ENCODE measurements around the gene FOXC1.

FOXC1 gene

DNA sequence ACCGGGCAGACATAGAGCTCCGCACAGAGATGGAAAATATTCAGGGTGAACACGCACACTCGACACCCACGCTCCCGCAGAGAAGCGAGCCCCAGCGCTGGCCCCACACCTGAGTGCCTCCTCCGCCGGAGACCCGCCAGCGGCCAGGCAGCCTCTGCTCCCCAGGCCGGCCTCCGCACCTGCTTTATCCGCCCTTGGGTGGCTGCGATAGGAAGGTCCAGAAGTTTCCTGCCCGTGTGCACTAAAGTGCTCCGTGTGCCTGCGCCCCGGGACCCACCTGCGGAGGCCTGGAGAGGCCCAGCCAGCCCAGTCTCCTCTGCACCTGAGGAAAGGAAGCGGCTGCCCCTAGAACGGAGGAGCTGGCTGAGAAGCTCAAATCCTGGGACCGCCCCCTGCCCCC is 10.8 kb upstream of the FOXC1 start:
- TF ChIP-seq, protein P1, sequence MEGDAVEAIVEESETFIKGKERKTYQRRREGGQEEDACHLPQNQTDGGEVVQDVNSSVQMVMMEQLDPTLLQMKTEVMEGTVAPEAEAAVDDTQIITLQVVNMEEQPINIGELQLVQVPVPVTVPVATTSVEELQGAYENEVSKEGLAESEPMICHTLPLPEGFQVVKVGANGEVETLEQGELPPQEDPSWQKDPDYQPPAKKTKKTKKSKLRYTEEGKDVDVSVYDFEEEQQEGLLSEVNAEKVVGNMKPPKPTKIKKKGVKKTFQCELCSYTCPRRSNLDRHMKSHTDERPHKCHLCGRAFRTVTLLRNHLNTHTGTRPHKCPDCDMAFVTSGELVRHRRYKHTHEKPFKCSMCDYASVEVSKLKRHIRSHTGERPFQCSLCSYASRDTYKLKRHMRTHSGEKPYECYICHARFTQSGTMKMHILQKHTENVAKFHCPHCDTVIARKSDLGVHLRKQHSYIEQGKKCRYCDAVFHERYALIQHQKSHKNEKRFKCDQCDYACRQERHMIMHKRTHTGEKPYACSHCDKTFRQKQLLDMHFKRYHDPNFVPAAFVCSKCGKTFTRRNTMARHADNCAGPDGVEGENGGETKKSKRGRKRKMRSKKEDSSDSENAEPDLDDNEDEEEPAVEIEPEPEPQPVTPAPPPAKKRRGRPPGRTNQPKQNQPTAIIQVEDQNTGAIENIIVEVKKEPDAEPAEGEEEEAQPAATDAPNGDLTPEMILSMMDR (IDR thresholded peaks at IDR 0.05; ENCODE audit: low read depth, low read length, missing control alignments), result no peak
- no peak overlapping the region for H3K4me3 ChIP-seq (ENCODE audit: low read depth, low read length)
- DNase-seq (ENCODE audit: low read depth), result no peak

DNA sequence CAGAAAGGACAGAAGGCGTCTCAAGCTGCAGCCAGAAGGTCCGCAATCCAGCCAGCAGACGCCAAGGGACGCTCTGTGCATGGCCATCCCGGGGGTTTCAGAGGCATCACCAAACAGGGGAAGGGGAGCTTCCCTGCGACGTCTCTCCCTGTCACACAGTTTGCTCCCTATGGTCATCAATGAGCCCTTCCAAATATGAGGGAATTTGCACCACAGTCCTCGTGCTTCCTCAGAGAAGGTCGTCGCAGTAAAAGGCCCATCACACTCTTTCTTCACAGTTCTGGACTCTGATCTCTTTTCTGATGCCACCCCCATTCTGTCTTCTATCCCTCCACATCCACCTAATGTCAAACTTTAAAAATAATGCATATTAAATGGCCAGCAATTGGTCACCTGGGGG is 10.2 kb upstream of the FOXC1 start:
- DNase-seq (ENCODE audit: low read depth), result no peak
- TF ChIP-seq, protein P1 (IDR thresholded peaks at IDR 0.05; ENCODE audit: low read depth, low read length, missing control alignments), result no peak
- H3K4me3 ChIP-seq (ENCODE audit: low read depth, low read length), result no peak overlapping the region

DNA sequence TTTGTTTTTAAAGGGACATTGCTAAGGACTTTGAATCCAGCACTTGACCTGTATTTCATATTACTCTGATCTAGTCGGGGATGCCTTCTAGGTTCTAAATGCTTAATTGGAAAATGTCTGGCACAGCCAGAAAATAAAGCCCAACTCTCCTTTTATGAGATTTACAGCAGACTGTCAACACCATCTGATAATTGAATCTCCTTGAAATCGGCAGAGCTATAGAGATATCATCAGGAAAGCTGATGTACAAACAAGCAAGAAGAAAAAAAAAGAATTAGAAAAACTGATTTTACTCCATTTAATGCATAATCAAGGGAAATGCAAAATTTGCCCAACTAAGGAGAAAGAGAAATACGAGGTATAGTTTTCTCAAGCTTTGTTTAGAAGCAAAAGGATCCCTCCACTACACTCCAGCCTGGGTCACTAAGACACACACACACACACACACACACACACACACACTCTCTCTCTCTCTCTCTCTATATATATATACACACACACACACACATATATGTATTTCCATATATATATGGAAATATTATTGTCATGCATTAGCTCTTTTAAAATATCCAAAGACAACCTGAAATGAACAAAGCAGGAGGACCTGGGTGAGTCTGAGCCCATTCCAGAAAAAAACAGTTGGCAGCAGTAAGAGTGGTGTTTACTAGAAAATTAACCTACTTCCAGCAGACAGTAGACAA is 9.5 kb upstream of the FOXC1 start:
- H3K4me3 ChIP-seq (ENCODE audit: low read depth, low read length), result no peak overlapping the region
- DNase-seq (ENCODE audit: low read depth), result no peak
- TF ChIP-seq, protein P1 (IDR thresholded peaks at IDR 0.05; ENCODE audit: low read depth, low read length, missing control alignments), result no peak

DNA sequence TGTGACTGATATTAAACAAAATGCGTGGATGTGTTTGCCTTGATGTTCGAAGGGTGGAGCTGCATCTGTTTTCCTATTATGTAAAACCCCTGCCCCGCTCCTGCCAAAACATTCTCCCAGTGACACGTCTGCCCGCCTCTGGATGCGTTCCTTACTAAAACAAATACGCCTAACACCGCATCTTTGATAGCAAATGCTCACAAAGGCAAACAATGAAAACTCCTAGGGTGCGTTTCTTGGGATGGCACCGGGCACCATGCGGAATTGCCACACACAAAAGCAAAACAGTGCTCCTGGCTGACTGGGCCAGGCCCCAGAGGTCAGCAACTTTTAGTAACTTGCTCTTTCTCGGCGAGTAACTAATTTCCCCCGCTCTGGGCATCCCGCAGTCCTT is 9.0 kb upstream of the FOXC1 start:
- TF ChIP-seq, protein P1 (IDR thresholded peaks at IDR 0.05; ENCODE audit: low read depth, low read length, missing control alignments), result no peak
- no peak for DNase-seq (ENCODE audit: low read depth)
- H3K4me3 ChIP-seq (ENCODE audit: low read depth, low read length), result no peak overlapping the region

DNA sequence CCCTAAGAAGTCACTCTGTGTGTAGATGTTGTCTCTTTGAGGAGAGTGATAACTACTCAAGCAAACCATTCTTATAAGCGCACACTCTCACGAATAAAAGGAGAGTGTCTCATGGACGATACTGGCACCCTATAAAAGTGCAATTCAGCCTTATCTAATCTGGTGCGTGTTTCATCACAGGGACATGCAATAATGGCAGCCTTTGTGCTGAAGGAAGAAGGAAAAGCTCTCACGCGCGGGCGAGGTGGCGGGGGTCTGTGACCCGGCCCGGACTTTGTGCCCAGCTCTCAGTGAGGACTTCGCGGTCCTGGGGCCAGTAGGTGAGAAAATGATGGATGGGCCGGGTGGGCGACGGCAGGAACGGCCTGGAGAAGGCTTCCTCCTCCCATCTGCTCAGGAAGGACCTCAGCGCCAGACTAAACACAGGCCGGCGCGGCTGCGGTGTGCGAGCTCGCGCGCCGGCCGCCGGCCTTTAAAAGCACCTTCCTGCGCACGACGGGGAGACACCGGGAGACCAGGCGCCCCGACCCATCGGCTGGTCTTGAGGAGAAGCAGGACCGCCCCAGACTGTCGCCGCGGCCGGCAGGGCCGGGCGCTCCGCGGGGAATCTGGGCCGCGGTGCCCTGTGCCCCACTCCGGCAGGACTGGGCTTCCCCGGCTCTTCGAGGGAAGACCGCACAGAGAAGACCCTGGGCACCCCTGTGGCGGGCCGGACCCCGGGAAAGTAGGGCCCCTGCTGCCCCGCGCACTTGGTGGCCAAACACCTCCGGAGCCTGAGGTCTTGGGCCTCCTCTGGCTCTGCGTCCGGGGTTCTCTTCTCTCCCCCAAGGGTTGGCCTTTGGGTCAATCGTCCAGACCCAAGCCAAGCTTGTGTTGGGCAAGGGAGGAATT is 8.3 kb upstream of the FOXC1 start:
- TF ChIP-seq, protein P1 (IDR thresholded peaks at IDR 0.05; ENCODE audit: low read depth, low read length, missing control alignments), result no peak
- DNase-seq (ENCODE audit: low read depth), result no peak
- H3K4me3 ChIP-seq (ENCODE audit: low read depth, low read length), result no peak overlapping the region

DNA sequence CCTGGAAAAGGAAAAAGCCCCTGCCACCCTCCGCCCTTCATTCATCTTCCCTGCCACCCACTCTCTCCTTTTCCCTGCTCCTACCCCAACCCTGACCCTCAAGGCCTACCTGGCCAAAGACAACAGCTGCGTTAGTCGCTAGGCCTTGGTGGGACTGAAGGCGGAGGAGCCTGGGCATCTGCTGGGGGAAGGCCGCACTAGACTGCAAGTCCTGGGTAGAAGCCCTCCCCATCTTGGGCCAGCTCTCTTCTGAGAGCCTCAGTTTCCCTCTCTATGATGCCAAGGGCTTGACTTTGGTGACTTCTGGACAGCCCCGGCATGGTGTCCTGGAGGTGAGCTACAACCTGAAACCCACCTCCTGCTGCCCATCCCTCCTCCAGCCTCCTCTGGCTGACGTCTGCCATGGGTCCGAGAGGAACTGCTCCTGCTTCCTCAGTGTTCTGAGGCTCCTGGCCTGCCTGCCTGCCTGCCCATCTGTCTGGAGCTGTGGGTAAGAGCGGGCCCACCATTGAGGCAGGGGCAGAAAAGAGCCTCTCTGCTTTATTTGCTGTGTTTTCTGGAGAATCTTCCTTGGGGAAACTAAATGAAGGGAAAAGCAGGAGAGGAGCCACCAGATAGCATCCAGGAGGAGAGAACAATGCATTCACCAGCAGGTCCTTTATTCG is 7.5 kb upstream of the FOXC1 start:
- no peak for DNase-seq (ENCODE audit: low read depth)
- TF ChIP-seq, protein P1 (IDR thresholded peaks at IDR 0.05; ENCODE audit: low read depth, low read length, missing control alignments), result no peak
- H3K4me3 ChIP-seq (ENCODE audit: low read depth, low read length), result no peak overlapping the region

Data from GM12864 (cell line).